ENCODE results near the gene LCE3A.

DNA sequence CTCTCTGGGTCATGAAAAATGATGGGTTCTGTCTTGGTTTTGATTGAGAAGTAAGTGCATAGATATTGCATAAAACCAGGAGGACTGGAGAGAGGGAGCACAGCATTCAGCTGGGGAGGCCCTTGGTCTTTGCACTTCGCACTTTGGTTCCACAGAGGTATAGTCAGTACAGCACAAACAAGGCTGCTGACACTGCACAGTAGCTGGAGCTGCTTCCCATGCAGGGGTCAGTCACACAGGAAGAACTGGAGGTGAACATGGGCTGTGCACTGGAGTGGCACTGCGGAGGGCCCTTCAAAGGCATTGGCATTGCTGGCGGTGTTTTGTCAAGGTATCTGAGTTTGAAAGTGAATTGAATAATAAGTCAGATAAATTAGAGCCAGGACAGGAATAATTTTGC, 35.7 kb upstream of the LCE3A start:
- no peak for TF ChIP-seq POLR2A (IDR thresholded peaks at IDR 0.05)
- TF ChIP-seq, protein P1, sequence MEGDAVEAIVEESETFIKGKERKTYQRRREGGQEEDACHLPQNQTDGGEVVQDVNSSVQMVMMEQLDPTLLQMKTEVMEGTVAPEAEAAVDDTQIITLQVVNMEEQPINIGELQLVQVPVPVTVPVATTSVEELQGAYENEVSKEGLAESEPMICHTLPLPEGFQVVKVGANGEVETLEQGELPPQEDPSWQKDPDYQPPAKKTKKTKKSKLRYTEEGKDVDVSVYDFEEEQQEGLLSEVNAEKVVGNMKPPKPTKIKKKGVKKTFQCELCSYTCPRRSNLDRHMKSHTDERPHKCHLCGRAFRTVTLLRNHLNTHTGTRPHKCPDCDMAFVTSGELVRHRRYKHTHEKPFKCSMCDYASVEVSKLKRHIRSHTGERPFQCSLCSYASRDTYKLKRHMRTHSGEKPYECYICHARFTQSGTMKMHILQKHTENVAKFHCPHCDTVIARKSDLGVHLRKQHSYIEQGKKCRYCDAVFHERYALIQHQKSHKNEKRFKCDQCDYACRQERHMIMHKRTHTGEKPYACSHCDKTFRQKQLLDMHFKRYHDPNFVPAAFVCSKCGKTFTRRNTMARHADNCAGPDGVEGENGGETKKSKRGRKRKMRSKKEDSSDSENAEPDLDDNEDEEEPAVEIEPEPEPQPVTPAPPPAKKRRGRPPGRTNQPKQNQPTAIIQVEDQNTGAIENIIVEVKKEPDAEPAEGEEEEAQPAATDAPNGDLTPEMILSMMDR (IDR thresholded peaks at IDR 0.05) = no peak

All from heart left ventricle (tissue), 13 donors.